Transverse colon (tissue), 4 donors: Measurements from ENCODE around the gene KRTAP21-3. TPM values are rescaled to one million over a fixed set of nuclear protein-coding genes. Genes with fewer than 3 reads are reported as not detected.

ENCODE experiments used
- small RNA-seq, 4 donors: library from RNA; depleted of rRNA; stranded (forward); fragments of <200 nt; gene quantifications; one replicate each; pipeline ENCODE3, GENCODE V24; 2016
- total RNA-seq, 4 donors: library from RNA; depleted of rRNA; stranded (reverse); fragments of >200 nt; gene quantifications; one replicate each; pipeline ENCODE4 v1.1.0, GENCODE V29; 2016

Gene KRTAP21-3
- total RNA-seq, 4 donors from 2014 or later = not detected

Small RNAs within 50 kb of the gene (small RNA-seq; reads per million reads assigned to genes)
- gene AP000244.1 = 0 reads per million in 4 donors
- gene KRTAP21-3 = 0 reads per million in 4 donors

Other genes starting within 250 kb of the KRTAP21-3 start
- gene KRTAP19-1, start 238.4 kb downstream of the KRTAP21-3 start, total RNA-seq = not detected
- not detected for gene KRTAP19-2, start 231.3 kb downstream of the KRTAP21-3 start, total RNA-seq
- not detected for gene KRTAP19-3, start 226.8 kb downstream of the KRTAP21-3 start, total RNA-seq
- gene KRTAP19-4, start 221.6 kb downstream of the KRTAP21-3 start, total RNA-seq = not detected
- not detected for gene KRTAP19-5, start 216.6 kb downstream of the KRTAP21-3 start, total RNA-seq
- not detected for gene KRTAP19-6, start 176.9 kb downstream of the KRTAP21-3 start, total RNA-seq
- not detected for gene KRTAP19-7, start 157.5 kb downstream of the KRTAP21-3 start, total RNA-seq
- not detected for gene KRTAP22-2, start 128.4 kb downstream of the KRTAP21-3 start, total RNA-seq
- not detected for gene KRTAP6-3, start 126.3 kb downstream of the KRTAP21-3 start, total RNA-seq
- not detected for gene KRTAP6-2, start 119.9 kb downstream of the KRTAP21-3 start, total RNA-seq
- not detected for gene KRTAP22-1, start 117.7 kb downstream of the KRTAP21-3 start, total RNA-seq
- gene KRTAP6-1, start 104.8 kb downstream of the KRTAP21-3 start, total RNA-seq = not detected
- gene KRTAP20-1, start 102.4 kb downstream of the KRTAP21-3 start, total RNA-seq = not detected
- gene KRTAP20-4, start 98.2 kb downstream of the KRTAP21-3 start, total RNA-seq = not detected
- gene KRTAP20-2, start 83.6 kb downstream of the KRTAP21-3 start, total RNA-seq = not detected
- not detected for gene KRTAP20-3, start 75.9 kb downstream of the KRTAP21-3 start, total RNA-seq
- not detected for gene KRTAP21-2, start 28.5 kb upstream of the KRTAP21-3 start, total RNA-seq
- gene KRTAP21-1, start 36.7 kb upstream of the KRTAP21-3 start, total RNA-seq = not detected
- not detected for gene KRTAP8-1, start 94.5 kb upstream of the KRTAP21-3 start, total RNA-seq
- not detected for gene KRTAP7-1, start 111.0 kb upstream of the KRTAP21-3 start, total RNA-seq
- not detected for gene KRTAP11-1, start 162.8 kb upstream of the KRTAP21-3 start, total RNA-seq